NCI-H2107 (cell line): ENCODE results near the gene MYO3B.
"Not testable (repeated sequence)": the region's sequence is repeated elsewhere in the genome, so short reads cannot be mapped to it uniquely, and the experiment has no call there.

Source experiments
- DNase-seq: peaks from one replicate; lab custom pipeline; 2025; lab: John Stamatoyannopoulos, UW

MYO3B gene

DNA sequence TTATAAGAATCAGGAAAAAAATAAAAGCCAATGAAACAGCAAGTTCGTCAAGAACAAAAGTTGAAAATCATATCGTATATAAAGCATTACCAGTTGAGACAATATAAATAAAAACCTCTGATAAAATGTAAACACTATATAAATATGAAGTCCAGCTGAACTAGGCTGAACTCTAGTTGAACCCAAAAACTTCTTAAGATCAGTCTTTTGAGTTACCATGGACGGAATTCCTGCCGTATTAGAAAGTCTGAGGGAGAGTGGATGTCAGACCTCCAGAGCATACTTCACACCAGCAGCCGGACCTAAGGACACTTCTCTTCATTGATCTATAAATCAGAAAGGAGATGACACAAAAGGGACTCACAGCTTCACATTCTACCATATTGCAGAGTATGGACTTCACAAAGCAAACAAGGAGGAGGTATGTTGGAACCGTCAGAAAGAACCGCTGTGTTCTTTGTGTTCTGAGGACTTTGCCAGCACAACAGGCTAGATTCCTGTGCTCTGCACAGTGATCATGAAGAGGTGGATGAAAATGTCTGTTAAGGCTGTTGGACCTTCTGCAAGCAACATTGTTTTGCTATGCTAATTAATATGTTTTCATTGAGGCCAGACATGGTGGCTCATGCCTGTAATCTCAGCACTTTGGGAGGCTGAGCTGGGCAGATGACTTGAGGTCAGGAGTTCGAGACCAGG lies 469.9 kb downstream of the MYO3B start:
- no peak for DNase-seq

DNA sequence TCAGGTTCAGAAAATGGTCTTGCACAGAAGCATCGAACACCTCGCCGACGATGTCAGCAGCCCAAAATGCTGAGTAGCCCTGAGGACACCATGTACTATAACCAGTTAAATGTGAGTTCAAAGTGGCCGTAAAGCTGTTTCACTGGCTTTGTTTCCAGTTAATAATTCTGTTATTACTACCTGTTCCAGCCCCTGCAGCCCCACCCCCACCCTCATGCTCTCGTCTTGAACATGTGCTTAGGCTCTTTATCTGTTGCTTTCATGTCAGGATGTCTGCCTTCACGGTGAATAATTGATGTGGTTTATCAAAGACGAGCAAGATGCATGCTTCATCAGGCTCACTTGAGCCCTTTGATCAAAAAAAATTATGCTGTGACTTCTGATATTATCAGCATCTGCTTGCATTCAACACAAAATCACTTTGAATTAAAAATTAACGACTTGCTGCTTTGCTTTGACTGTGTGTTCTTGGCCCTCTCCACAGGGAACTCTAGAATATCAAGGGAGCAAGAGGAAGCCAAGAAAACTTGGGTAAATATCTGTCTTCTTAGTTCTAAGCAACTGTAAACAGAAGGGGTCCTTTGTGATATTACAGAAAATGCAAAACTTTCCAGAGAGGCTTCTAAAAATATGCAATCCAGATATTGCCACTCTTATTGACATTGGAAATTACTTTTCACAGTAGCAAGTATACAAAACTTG lies 473.8 kb downstream of the MYO3B start:
- no peak for DNase-seq

DNA sequence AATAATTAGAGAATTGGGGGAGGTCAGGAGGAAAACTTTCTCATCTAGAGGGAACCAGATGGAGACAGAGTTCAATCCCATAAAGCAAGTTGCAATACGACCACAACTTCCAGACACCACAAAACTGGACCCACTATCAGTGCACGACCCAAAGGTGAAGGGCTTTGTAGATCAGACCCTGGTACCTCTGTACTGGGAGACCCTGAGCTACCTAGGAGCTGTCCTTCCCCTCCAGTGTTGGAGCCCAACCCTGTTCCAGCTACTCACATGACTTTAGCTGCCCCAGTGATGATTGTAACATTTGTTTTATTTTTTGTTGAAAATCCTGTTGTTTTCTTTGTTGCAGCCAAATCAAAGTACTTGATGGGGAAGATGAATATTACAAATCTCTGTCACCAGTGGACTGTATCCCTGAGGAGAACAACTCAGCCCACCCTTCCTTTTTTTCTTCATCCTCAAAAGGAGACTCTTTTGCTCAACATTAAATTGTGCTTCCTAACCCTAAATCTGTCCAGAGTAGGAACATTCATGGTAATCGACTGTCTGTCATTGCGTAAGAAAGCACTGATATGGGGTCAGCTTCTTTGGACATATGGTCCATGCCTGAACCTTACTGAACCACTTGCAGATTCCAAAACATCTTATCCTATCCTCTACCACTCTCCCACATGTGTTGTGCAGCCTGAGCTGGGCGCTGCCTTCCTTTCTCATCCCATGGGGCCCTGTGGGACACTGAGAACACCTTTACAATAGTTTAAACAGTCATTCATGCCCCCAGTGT lies 474.9 kb downstream of the MYO3B start:
- DNase-seq = no peak

DNA sequence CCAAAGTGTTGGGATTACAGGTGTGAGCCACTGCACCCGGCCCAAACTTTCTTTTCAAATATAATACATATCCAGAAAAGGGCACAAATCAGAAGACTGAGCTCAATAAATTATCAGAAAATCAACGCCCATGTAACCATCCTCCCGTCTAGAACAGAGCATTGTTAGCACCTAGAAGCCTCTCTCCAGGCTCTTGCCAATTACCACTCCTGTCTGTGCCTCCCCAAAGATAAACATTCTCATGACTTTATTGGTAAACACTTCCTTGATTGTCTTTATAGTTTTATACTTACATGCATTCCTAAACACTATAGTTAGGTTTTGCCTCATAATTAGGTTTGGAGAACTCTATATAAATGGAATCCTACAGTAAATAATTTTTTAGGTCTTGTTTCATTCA lies 478.7 kb downstream of the MYO3B start:
- DNase-seq = no peak

DNA sequence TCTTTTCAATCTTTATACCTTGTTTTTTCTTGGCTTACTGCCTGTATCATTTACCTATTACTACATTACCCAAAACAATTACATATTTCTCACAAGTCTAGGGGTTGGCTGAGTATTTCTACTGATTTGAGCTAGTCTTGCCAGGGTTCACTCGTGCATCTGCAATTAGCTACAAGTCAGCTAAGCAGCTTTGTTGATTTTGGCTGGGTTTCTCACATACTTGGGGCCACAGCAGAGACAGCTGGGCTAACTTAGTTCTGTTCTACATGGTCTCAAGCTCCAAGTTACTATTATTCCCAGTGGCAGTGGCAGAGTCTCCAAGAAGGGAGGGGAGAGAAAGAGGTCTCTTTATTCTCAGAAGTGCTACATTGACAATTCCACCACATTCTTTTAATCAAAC lies 482.5 kb downstream of the MYO3B start:
- no peak for DNase-seq

DNA sequence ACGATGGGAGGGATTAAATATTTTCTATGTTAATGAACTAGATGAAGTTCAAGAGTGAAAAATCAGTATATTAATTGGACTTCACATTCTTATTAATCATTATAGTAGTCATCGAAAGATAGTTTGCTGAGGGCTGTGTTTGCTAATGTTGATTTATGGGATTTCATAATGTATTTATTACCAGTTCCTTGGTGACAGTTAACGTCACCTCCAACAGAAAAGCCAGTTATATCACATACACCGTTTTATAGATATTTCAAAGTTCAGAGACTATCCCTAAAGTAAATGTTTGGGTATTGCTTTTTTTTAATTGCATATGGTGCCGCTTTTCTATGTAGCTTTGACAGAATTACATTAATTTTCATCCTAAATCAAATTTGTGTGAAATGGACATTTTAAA lies 487.8 kb downstream of the MYO3B start:
- no peak for DNase-seq

DNA sequence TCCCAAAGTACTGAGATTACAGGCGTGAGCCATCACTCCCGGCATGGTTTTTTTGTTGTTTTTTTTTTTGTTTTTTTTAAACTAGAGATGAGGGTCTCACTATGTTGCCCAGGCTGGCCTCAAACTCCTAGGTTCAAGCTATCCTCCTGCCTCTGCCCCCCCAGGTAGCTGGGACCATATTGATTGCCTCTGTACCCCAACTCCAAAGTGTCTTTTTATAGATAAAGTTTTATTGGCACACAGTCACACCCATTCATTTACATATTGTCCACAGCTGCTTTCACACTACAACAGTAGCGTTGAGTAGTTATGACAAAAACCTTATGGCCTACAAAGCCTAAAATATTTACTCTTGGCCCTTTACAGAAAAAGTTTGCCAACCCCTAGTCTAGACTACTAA lies 492.0 kb downstream of the MYO3B start:
- DNase-seq = no peak

DNA sequence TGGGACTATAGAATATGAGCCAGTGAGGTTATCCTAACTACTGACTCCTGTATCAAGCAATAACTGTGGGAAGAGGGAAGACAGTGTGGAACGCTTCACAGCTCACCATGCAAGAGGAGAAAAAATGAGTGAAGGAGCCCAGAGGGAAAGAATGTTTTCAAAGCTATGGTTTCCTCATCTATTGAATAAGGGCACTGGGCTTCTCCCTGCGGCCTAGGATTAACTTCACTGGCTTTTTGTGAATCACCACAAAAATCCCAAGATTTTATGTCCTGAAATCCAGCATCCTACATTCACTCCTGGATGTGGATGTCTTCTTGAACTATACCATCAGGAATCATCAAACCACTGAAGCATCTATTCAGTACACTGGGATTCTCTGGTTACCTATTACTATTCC lies 492.7 kb downstream of the MYO3B start:
- no peak for DNase-seq

DNA sequence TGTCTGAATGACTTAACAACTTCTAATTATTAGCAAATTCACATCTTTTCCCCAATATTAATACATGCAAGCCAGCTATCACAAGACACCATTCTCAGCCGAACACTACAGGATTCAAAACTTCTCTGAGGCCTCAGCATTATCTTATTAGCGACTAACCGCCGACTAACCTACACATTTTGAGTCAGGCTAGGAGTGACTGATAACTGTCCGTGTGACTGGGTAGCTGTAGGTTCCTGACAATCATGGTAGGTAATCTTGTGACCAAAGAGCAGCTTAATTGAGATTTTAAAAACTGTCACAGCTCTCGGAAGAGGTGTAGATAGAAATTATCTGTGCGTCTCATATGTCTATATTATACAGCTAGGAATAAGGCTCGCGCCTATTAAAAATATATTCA lies 493.1 kb downstream of the MYO3B start:
- DNase-seq = no peak

DNA sequence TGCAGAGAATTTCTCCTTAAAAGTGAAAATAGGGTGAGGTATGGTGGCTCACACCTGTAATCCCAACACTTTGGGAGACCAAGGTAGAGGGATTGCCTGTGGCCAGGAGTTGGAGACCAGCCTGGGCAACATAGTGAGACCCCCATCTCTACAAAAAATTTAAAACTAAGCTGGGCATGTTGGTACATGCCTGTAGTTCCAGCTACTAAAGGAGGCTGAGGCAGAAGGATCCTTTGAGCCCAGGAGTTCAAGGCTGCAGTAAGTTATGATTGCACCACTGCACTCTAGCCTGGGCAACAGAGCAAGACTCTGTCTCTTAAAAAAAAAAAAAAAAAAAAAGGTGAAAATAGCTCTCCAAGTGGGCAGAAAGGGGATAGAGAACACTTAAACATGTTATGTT lies 496.3 kb downstream of the MYO3B start:
- DNase-seq = not testable (repeated sequence)

DNA sequence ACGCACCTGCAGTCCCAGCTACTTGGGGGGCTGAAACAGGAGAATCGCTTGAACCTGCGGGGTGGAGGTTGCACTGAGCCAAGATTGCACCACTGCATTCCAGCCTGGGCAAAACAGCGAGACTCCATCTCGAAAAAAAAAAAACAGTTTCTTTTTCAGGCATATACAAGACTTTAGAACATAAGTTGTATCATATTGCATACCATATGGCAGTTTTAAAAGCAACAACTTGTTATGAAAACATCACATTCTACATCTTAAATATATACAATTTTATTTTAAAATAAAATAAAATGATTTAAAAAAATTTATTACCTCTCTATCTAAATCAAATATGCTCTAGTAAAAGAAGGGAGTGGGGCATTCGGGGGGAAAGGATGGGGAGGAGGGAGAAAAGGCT lies 497.8 kb downstream of the MYO3B start:
- DNase-seq = no peak

DNA sequence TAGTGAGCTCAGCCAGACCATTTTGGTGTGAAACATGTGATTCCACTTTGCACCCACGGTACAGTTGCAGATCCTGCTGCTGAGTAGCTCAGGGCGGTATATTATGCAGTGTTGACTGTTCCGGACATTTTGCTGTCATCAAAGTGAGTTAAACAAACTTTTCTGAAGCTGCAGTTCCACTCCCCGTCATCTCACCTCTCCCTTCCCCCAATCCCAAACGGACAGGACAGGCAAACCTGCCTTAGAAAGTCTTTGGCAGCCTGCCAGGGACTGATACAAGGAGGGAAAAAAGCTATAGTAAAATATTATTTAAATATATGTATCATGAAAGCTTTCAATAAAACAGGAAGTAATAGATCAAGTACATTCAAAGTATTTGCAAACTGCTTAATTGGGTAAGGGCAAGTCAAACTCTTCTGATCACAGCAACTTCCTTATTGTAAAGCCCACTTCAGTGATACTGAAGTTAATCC lies 501.7 kb downstream of the MYO3B start:
- DNase-seq = no peak

DNA sequence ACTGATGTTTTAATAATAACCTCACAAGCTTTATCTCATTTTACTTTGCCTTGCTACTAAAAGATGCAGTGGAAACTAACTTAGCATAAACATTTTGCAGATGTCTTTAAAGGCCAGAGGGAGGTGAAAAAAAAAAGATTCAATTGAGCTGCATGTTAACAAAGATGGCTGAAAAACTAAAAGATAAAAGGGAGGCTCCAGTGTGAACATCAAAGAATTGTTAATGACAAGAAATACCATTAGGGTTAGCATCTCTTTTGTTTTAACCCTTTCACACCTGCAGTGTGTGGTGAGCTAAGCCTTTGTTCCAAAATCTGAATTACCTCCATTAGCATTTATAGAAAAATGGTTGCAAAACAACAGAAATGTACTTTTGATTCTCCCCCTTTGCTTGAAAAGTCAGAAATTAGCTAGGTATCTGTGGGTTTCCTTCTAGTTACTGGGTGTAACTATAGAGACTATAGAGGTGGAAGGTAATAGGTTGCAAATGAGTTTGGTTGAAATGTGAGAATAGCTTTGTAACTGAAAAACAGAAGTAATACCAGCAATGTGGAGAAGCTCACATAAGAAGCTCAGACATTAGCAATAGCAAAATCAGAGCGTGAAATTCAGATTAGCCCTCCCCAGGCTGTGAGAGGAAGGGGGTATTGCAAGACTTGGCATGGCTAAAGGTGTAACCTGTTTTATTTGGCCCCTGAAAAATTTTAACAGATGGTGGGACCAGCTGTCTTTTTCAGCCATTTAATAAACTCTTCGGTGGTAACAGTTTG lies 502.4 kb downstream of the MYO3B start:
- no peak for DNase-seq

DNA sequence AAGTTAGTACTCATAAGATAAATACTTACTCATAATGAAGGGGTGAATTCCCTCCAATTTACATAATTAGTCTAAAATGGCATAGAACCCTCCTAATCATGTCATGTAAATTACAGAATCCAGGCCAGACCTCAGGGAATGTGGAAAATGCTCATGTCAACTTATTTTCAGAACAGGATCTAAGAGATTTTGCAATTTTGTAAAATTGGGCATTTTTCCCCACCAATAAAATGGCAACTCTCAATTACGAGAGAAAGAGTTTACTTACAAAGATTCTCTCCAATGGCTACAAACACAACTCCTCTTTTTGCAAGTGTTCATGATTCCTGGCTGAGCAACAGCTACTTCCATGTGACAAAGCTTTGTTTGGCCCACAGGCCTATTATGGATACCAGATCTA lies 503.4 kb downstream of the MYO3B start:
- no peak for DNase-seq

DNA sequence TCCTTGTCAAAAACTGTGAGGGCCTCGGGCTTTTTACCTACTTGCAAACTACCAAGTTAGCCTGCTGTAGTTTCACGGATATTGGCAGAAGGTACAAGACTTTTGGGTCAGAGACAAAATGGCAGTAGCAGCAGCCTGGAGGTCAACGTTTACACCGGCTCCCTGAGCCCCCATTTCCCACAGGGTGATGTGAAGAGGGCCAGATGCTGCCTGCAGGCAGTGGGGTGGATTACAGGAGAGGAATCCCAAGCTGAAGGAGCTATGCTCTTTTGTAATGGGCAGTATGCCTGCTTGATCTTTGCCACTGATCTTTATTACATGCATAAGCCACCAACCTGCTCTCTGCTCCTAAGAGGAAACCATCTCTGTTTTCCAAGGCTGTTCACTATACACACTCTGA lies 507.6 kb downstream of the MYO3B start:
- no peak for DNase-seq

DNA sequence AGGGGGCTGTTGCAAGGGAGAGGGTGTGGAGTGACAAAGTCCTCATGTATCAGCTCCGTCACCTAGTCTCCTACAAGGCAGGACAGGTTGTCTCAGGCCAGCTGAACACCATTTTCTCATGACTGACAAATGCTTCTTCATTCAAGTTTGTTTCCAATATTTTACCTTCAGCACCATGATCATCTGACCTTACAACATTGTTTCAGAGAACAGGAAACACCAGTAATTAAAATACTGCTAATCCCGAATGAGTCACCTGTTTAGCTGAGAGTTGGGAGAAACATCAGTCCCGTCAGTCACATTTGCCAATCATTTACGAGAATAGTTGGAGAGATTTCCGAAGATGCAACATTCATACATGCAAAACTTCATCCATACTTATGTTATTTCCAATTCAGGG lies 511.5 kb downstream of the MYO3B start:
- no peak for DNase-seq

DNA sequence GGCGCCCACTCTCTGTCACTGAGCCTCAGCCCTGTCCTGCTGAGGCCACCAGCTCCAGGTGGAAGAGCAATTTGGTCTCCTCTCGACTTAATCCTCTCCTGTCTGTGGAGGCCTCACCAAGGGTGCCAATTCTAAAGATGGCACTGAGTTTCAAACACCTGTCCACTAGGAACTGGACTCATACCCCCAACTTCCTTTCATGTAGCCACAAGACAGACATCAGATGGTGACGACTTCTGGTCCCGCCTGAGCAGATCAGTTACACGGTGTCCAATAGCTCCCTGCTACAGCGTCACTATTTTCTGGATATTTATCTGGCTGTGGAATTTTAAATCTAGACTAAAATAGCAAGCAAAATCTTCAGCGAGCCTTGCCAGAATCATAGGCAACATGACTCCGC lies 512.7 kb downstream of the MYO3B start:
- no peak for DNase-seq

DNA sequence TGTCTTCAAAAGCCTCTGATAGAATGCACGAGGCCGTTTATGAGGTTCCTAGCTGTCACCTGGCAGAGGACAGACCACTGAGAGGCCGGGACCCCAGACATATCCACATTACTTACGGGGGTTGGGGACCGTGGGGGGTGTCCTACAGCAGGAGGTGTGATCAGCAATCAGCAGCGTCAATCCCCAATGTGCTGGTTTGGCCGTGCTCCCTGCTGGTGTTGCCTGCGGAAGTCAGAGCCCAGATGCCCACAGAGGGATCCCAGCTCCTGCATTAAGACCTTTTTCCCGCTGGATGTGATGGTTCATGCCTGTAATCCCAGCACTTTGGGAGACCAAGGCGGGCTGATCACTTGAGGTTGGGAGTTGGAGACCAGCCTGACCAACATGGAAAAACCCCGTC lies 516.4 kb downstream of the MYO3B start:
- no peak for DNase-seq

DNA sequence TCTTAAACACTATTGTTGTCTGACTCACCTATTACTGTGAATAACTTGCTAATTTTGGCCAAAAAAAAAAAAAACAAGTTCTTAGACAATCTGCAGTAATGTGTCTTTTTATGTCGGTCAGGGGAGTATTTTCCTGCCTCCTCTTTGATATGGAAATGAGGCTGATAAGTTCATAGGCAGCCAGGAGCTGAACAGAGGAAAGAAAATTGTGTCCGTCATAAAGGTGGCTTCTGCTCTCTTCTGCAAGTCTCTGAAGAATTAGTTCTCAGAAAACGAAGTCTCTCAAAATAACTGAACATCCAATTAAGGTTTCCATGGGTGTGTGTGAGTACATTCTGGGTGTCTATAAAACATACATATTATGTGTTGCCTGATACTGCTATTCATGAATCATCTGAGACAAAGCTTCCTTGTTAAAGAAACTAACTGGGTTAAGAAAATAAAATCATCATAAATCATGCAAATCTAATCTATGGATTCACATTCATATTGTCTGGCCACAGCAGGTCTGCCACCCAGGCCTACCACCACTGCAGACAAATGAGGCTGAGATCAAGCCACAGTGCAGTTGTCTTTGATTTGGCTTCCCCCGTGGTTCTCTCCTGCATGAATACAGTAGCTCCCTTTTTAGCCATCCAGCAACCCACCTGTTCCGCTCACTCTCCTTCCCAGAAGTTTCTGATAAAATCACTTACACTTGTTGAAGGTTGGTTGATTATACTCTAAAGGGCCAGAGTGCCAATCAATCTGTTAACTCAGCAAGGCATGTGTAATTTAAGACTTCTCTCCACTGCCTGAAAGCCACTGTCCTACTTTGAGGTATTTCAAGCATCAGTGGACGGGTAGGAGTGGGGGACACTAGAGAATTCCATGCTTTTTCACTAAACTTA lies 517.8 kb downstream of the MYO3B start:
- DNase-seq = no peak

DNA sequence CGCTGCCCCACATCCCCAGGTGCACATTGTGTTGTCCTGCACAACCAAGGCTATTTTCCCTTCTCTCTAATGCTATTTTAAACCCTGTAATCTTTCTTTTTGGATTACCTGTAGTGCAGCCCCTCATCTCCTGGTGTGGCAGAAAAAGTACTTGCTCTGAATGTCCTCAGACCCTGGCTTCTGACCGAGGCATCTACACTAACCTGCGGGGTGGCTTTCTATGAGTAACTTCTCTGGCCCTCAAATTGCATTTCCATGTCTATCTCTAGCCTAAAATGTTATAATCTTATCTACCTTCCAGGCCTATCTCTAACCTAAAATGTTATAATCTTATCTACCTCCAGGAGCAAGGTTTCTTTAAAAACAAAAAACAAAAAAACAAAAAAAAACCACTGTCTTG lies 519.0 kb downstream of the MYO3B start:
- DNase-seq = no peak

DNA sequence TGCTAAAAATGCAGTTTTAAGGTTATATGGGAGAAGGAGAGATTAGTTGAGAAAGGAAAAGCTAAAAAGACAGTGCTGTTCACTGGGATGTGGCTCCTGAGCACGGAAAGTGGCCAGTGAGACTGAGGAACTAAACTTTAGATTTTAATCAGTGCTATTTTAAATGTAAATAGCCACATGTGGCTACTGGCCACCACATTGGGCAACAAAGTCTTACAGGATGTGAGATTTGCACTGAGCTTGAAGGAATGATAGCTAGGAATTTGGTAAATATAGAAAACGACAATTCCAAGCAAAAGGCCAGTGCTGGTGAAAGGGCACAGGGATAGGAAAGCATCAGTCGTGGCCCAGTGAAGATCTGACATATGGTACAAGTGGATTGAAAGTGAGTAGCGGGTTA lies 523.1 kb downstream of the MYO3B start:
- DNase-seq = no peak
